Measurements from ENCODE around the gene RAPGEF5.

- TF ChIP-seq, protein P1, sequence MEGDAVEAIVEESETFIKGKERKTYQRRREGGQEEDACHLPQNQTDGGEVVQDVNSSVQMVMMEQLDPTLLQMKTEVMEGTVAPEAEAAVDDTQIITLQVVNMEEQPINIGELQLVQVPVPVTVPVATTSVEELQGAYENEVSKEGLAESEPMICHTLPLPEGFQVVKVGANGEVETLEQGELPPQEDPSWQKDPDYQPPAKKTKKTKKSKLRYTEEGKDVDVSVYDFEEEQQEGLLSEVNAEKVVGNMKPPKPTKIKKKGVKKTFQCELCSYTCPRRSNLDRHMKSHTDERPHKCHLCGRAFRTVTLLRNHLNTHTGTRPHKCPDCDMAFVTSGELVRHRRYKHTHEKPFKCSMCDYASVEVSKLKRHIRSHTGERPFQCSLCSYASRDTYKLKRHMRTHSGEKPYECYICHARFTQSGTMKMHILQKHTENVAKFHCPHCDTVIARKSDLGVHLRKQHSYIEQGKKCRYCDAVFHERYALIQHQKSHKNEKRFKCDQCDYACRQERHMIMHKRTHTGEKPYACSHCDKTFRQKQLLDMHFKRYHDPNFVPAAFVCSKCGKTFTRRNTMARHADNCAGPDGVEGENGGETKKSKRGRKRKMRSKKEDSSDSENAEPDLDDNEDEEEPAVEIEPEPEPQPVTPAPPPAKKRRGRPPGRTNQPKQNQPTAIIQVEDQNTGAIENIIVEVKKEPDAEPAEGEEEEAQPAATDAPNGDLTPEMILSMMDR (IDR thresholded peaks at IDR 0.05): no peak
- TF ChIP-seq POLR2A (IDR thresholded peaks at IDR 0.05): no peak
Measured at GRCh38 chr7:22213081-22213480, 143.9 kb downstream of the RAPGEF5 start.
